ENCODE data around the gene TSPEAR.
"Not testable (repeated sequence)": the region's sequence is repeated elsewhere in the genome, so short reads cannot be mapped to it uniquely, and the experiment has no call there.

The TSPEAR gene

GRCh38 chr21:44656868-44657267, 54.5 kb downstream of the TSPEAR start:
- in situ Hi-C loops (cut with HindIII; ENCODE audit: low sequenced_read_pairs) = no loop called here

GRCh38 chr21:44654576-44655175, 56.7 kb downstream of the TSPEAR start, which contains the start of gene KRTAP12-4:
KRTAP12-4 (minus strand) TSS chr21:44654659; CDS start chr21:44654614, 45 bp downstream.
- in situ Hi-C loops (cut with HindIII; ENCODE audit: low sequenced_read_pairs) = no loop called here

GRCh38 chr21:44653656-44654575, 57.5 kb downstream of the TSPEAR start:
- in situ Hi-C loops (cut with HindIII; ENCODE audit: low sequenced_read_pairs) = no loop called here

- in situ Hi-C loops (cut with HindIII; ENCODE audit: low sequenced_read_pairs) = no loop called here
Measured at GRCh38 chr21:44653123-44653522, 58.2 kb downstream of the TSPEAR start.

- in situ Hi-C loops (cut with HindIII; ENCODE audit: low sequenced_read_pairs) = no loop called here
Measured at GRCh38 chr21:44650973-44651675, 60.2 kb downstream of the TSPEAR start.

GRCh38 chr21:44650265-44650972, 61.0 kb downstream of the TSPEAR start:
- in situ Hi-C loops (cut with HindIII; ENCODE audit: low sequenced_read_pairs) = no loop called here

GRCh38 chr21:44649521-44650100, 61.8 kb downstream of the TSPEAR start:
- in situ Hi-C loops (cut with HindIII; ENCODE audit: low sequenced_read_pairs) = no loop called here

- in situ Hi-C loops (cut with HindIII; ENCODE audit: low sequenced_read_pairs) = no loop called here
Measured at GRCh38 chr21:44648557-44649311, 62.6 kb downstream of the TSPEAR start.

GRCh38 chr21:44647222-44647552, 64.2 kb downstream of the TSPEAR start:
- in situ Hi-C loops (cut with HindIII; ENCODE audit: low sequenced_read_pairs) = no loop called here

GRCh38 chr21:44646366-44647221, 64.8 kb downstream of the TSPEAR start, which contains the start of gene KRTAP10-11:
KRTAP10-11 (plus strand) TSS chr21:44646414; CDS start chr21:44646459, 45 bp downstream.
- in situ Hi-C loops (cut with HindIII; ENCODE audit: low sequenced_read_pairs) = not testable (repeated sequence)

- in situ Hi-C loops (cut with HindIII; ENCODE audit: low sequenced_read_pairs) = no loop called here
Measured at GRCh38 chr21:44644878-44645277, 66.5 kb downstream of the TSPEAR start.

GRCh38 chr21:44643741-44644310, 67.5 kb downstream of the TSPEAR start:
- in situ Hi-C loops (cut with HindIII; ENCODE audit: low sequenced_read_pairs) = no loop called here

GRCh38 chr21:44640761-44641160, 70.6 kb downstream of the TSPEAR start:
- in situ Hi-C loops (cut with HindIII; ENCODE audit: low sequenced_read_pairs) = no loop called here

- in situ Hi-C loops (cut with HindIII; ENCODE audit: low sequenced_read_pairs) = no loop called here
Measured at GRCh38 chr21:44639331-44639655, 72.1 kb downstream of the TSPEAR start.

- in situ Hi-C loops (cut with HindIII; ENCODE audit: low sequenced_read_pairs) = not testable (repeated sequence)
Measured at GRCh38 chr21:44638506-44639330, 72.7 kb downstream of the TSPEAR start.

- in situ Hi-C loops (cut with HindIII; ENCODE audit: low sequenced_read_pairs) = not testable (repeated sequence)
Measured at GRCh38 chr21:44637851-44638348, 73.5 kb downstream of the TSPEAR start.

- in situ Hi-C loops (cut with HindIII; ENCODE audit: low sequenced_read_pairs) = no loop called here
Measured at GRCh38 chr21:44637018-44637850, 74.1 kb downstream of the TSPEAR start, which contains the start of gene KRTAP10-10. KRTAP10-10 (plus strand) TSS chr21:44637356; CDS start chr21:44637418, 62 bp downstream.

All from DLD1 (cell line).